Gastroesophageal sphincter (tissue), 3 donors: ENCODE data around the gene NBPF20.
"Not testable (repeated sequence)": the region's sequence is repeated elsewhere in the genome, so short reads cannot be mapped to it uniquely, and the experiment has no call there.

Source experiments
- CTCF ChIP-seq, 4 experiments: fragments of 200-600 bp in 2 of 4; fragments of 450-650 bp in 2 of 4; sonication (generic) in 1 of 4; IDR thresholded peaks; one replicate each; pipeline ENCODE4 v1.5.1; 2017 to 2019; ENCODE audit warnings: antibody characterized with exemption in 4 of 4, mild to moderate bottlenecking in 2 of 4, moderate library complexity in 2 of 4
- POLR2A ChIP-seq, 2 donors: fragments of 450-650 bp; IDR thresholded peaks; one replicate each; pipeline ENCODE4 v1.6.1; 2017; ENCODE audit warnings: antibody characterized with exemption in 2 of 2, mild to moderate bottlenecking in 2 of 2, moderate library complexity in 1 of 2
- POLR2AphosphoS5 ChIP-seq: sonication (generic); formaldehyde crosslinking; IDR thresholded peaks from one replicate; pipeline ENCODE4 v1.6.1; 2017; ENCODE audit warnings: antibody characterized with exemption

GRCh38 chr1:145431363-145432256 lies 6.2 kb upstream of the NBPF20 start:
- not testable (repeated sequence) for TF ChIP-seq CTCF (IDR thresholded peaks at IDR 0.05); POLR2AphosphoS5; POLR2A (IDR thresholded peaks at IDR 0.05)
